ENCODE data around the gene DCHS2. TPM values are rescaled to one million over a fixed set of nuclear protein-coding genes. Genes with fewer than 3 reads are reported as not detected.

The DCHS2 gene
- total RNA-seq, 2 experiments from 2014 or later: 0.16 to 0.22 TPM

GRCh38 chr4:154454710-154455109, 36.9 kb downstream of the DCHS2 start:
- Mint-ChIP-seq H3K36me3 (ENCODE audit: low read depth) (no peaks in the 10 kb centered on the region), H3K9me3 (no peaks in the 10 kb centered on the region), H3K27me3 (peaks cover 24% of the 10 kb centered on the region), H3K4me3 (no peak overlapping the region), H3K4me1 (ENCODE audit: low read depth) (no peaks in the 10 kb centered on the region), H3K27ac (no peak overlapping the region)
- Histone ChIP-seq H3K9me3 (ENCODE audit: control insufficient read depth in 1 of 2, insufficient read depth in 1 of 2, low read length in 2 of 2) (no peaks in the 10 kb centered on the region), H3K4me3 (ENCODE audit: low read length) (no peak overlapping the region), H3K27ac (ENCODE audit: low read depth in 1 of 2, low read length in 2 of 2) (no peak overlapping the region), H3K4me1 (ENCODE audit: insufficient read depth, low read length) (no peaks in the 10 kb centered on the region), H3K36me3 (ENCODE audit: insufficient read depth, low read length) (no peaks in the 10 kb centered on the region), H3K27me3 (ENCODE audit: control insufficient read depth in 1 of 2, insufficient read depth in 2 of 2, low read length in 2 of 2) (peaks cover 0 to 4% of the 10 kb centered on the region in 2 experiments)
- ChIA-PET POLR2A (no interaction called here), CTCF (no interaction called here)
- ATAC-seq (ENCODE audit: poor library complexity): no peak
- TF ChIP-seq, protein P1, sequence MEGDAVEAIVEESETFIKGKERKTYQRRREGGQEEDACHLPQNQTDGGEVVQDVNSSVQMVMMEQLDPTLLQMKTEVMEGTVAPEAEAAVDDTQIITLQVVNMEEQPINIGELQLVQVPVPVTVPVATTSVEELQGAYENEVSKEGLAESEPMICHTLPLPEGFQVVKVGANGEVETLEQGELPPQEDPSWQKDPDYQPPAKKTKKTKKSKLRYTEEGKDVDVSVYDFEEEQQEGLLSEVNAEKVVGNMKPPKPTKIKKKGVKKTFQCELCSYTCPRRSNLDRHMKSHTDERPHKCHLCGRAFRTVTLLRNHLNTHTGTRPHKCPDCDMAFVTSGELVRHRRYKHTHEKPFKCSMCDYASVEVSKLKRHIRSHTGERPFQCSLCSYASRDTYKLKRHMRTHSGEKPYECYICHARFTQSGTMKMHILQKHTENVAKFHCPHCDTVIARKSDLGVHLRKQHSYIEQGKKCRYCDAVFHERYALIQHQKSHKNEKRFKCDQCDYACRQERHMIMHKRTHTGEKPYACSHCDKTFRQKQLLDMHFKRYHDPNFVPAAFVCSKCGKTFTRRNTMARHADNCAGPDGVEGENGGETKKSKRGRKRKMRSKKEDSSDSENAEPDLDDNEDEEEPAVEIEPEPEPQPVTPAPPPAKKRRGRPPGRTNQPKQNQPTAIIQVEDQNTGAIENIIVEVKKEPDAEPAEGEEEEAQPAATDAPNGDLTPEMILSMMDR (IDR thresholded peaks at IDR 0.05): no peak
- intact Hi-C loops (cut with DNase I, micrococcal nuclease): no loop called here
- no peak for DNase-seq

- intact Hi-C loops (cut with DNase I, micrococcal nuclease): no loop called here
- Histone ChIP-seq H3K9me3 (ENCODE audit: control insufficient read depth in 1 of 2, insufficient read depth in 1 of 2, low read length in 2 of 2) (no peaks in the 10 kb centered on the region), H3K27me3 (ENCODE audit: control insufficient read depth in 1 of 2, insufficient read depth in 2 of 2, low read length in 2 of 2) (no peaks in the 10 kb centered on the region), H3K36me3 (ENCODE audit: insufficient read depth, low read length) (no peaks in the 10 kb centered on the region), H3K4me1 (ENCODE audit: insufficient read depth, low read length) (no peaks in the 10 kb centered on the region), H3K4me3 (ENCODE audit: low read length) (no peak overlapping the region), H3K27ac (ENCODE audit: low read depth in 1 of 2, low read length in 2 of 2) (no peak overlapping the region)
- Mint-ChIP-seq H3K36me3 (ENCODE audit: low read depth) (no peaks in the 10 kb centered on the region), H3K9me3 (no peaks in the 10 kb centered on the region), H3K4me1 (ENCODE audit: low read depth) (no peaks in the 10 kb centered on the region), H3K27me3 (peaks cover 15% of the 10 kb centered on the region), H3K4me3 (no peak overlapping the region), H3K27ac (no peak overlapping the region)
- POLR2A ChIA-PET: no interaction called here
- CTCF ChIA-PET: no interaction called here
- TF ChIP-seq, protein P1 (IDR thresholded peaks at IDR 0.05): no peak
- ATAC-seq (ENCODE audit: poor library complexity): no peak
- DNase-seq: no peak
These were observed 38.7 kb downstream of the DCHS2 start for GRCh38 chr4:154452798-154453346.

DNA sequence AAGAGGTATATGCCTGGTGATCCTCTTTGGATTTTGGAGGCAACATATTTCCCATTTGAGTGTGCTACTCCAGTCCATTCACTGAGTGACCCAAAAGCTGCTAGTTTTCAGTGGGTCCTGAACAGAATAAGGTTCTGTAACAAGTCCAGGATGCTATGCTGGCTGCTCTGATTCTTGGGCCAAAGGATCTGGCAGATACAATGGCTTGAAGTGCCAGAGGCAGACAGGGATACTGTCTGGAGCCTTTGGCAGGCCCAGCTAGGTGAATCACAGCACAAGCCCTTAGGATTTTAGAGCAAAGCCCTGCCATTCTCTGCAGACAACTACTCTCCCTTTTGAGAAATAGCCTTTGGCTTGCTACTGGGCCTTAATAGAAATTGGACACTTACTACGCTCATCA, 40.6 kb downstream of the DCHS2 start:
- TF ChIP-seq, protein P1 (IDR thresholded peaks at IDR 0.05): no peak
- Histone ChIP-seq H3K9me3 (ENCODE audit: control insufficient read depth in 1 of 2, insufficient read depth in 1 of 2, low read length in 2 of 2) (no peaks in the 10 kb centered on the region), H3K4me3 (ENCODE audit: low read length) (no peak overlapping the region), H3K36me3 (ENCODE audit: insufficient read depth, low read length) (no peaks in the 10 kb centered on the region), H3K4me1 (ENCODE audit: insufficient read depth, low read length) (no peaks in the 10 kb centered on the region), H3K27ac (ENCODE audit: low read depth in 1 of 2, low read length in 2 of 2) (no peak overlapping the region), H3K27me3 (ENCODE audit: control insufficient read depth in 1 of 2, insufficient read depth in 2 of 2, low read length in 2 of 2) (no peaks in the 10 kb centered on the region)
- H3K27me3 Mint-ChIP-seq: peaks cover 5% of the 10 kb centered on the region
- intact Hi-C loops (cut with DNase I, micrococcal nuclease): no loop called here
- no peak for DNase-seq
- POLR2A ChIA-PET: no interaction called here
- H3K36me3 Mint-ChIP-seq (ENCODE audit: low read depth): no peaks in the 10 kb centered on the region
- no peak overlapping the region for H3K27ac Mint-ChIP-seq
- no peak for ATAC-seq (ENCODE audit: poor library complexity)
- H3K9me3 Mint-ChIP-seq: no peaks in the 10 kb centered on the region
- no peak overlapping the region for H3K4me3 Mint-ChIP-seq
- no peaks in the 10 kb centered on the region for H3K4me1 Mint-ChIP-seq (ENCODE audit: low read depth)
- CTCF ChIA-PET: no interaction called here
